Esophagus squamous epithelium (tissue), 5 donors: Measurements from ENCODE around the gene DNAH8. TPM values are rescaled to one million over a fixed set of nuclear protein-coding genes. Genes with fewer than 3 reads are reported as not detected.
"Not testable (repeated sequence)": the region's sequence is repeated elsewhere in the genome, so short reads cannot be mapped to it uniquely, and the experiment has no call there.

Source experiments
- DNase-seq: peaks from one replicate; lab custom pipeline; 2025; lab: John Stamatoyannopoulos, UW
- H3K27ac ChIP-seq, 4 donors: fragments of 200-600 bp; sonication (generic); one replicate each; pipeline ENCODE4 v1.5.1; 2016 to 2019; ENCODE audit warnings: mild to moderate bottlenecking in 1 of 4
- H3K27me3 ChIP-seq, 4 donors: fragments of 200-600 bp; sonication (generic); 1 replicate in 3 of 4; 2 replicates in 1 of 4; pipeline versions ENCODE4 v1.5.1 to v1.6.0; 2017 to 2021; ENCODE audit warnings: antibody characterized with exemption in 1 of 4
- H3K36me3 ChIP-seq, 3 donors: fragments of 200-600 bp; sonication (generic); one replicate each; pipeline ENCODE4 v1.5.1; 2016 to 2019
- H3K4me1 ChIP-seq, 3 donors: fragments of 200-600 bp; sonication (generic); one replicate each; pipeline ENCODE4 v1.5.1; 2017 to 2019
- H3K4me3 ChIP-seq, 4 donors: fragments of 200-600 bp; sonication (generic); 1 replicate in 3 of 4; 2 replicates in 1 of 4; pipeline ENCODE4 v1.5.1; 2016 to 2019; ENCODE audit warnings: mild to moderate bottlenecking in 2 of 4, moderate library complexity in 1 of 4
- H3K9me3 ChIP-seq, 3 donors: fragments of 200-600 bp; sonication (generic); one replicate each; pipeline ENCODE4 v1.5.1; 2016 to 2019
- POLR2A ChIP-seq, 4 donors: fragments of 450-650 bp; IDR thresholded peaks; one replicate each; pipeline ENCODE4 v1.6.1; 2017; ENCODE audit warnings: antibody characterized with exemption in 4 of 4, mild to moderate bottlenecking in 4 of 4, moderate library complexity in 3 of 4
- WGBS, 2 donors: methylation state at CpG; one replicate each; pipeline ENCODE4 v1.1.5; 2018; 5-methylcytosine and 5-hydroxymethylcytosine counted together
- intact Hi-C: fragments of 100-400 bp; cut with DNase I; formaldehyde crosslinking; loops from one replicate; pipeline ENCODE4 v1.15.0; 2022
- total RNA-seq, 4 donors: library from RNA; depleted of rRNA; stranded (reverse); fragments of >200 nt; gene quantifications; one replicate each; pipeline ENCODE4 v1.1.0, GENCODE V29; 2016
- TF ChIP-seq, protein P1 (sequence below), 6 experiments: fragments of 450-650 bp in 4 of 6; fragments of 200-600 bp in 2 of 6; sonication (generic) in 2 of 6; IDR thresholded peaks; one replicate each; pipeline ENCODE4 v1.5.1; 2016 to 2019; ENCODE audit warnings: antibody characterized with exemption in 6 of 6, mild to moderate bottlenecking in 4 of 6, moderate library complexity in 4 of 6
- donor health status: DM: yes; HTN: yes; CAD: no.

The DNAH8 gene
- total RNA-seq, 4 donors from 2014 or later: under 0.01 to 0.03 TPM; not detected in 2

DNA sequence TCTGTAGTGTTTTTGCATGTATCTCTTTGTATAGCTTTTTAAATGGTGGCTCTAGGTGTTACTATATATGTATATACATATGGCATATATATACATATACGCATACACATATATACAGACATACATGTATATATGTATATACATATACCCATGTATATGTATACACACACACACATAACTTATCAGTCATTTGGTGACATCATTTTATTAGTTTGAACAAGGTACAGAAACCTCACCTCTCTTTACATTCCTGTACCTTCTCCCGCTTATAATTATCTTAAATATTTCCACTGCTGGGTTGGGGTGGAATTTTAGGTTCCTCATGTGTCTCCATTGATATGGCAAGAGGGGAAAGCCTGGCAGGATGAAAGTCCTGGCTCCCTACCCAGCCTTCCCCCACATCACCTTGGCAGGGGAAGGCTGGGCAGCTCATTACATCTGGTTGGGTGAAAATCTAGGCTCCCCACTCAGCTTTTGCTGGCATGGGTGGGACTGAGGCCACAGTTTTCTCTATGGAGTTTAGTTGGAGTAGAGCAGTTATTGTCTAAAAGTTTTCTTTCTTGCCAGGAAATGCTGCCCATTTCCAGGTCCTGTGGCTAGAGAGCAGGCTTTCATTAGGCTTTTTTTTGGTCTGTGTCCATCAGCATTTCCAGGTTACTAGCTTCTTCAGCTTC is 19.7 kb upstream of the DNAH8 start:
- H3K9me3 ChIP-seq: peaks cover 0 to 6% (median 0%) of the 10 kb centered on the region in 3 donors
- no peaks in the 10 kb centered on the region for H3K27me3 ChIP-seq
- H3K27ac ChIP-seq: no peak overlapping the region
- H3K4me3 ChIP-seq: no peak overlapping the region
- intact Hi-C loops: no loop called here
- peaks cover 0 to 10% (median 0%) of the 10 kb centered on the region in 3 donors for H3K36me3 ChIP-seq
- DNase-seq: no peak
- TF ChIP-seq, protein P1, sequence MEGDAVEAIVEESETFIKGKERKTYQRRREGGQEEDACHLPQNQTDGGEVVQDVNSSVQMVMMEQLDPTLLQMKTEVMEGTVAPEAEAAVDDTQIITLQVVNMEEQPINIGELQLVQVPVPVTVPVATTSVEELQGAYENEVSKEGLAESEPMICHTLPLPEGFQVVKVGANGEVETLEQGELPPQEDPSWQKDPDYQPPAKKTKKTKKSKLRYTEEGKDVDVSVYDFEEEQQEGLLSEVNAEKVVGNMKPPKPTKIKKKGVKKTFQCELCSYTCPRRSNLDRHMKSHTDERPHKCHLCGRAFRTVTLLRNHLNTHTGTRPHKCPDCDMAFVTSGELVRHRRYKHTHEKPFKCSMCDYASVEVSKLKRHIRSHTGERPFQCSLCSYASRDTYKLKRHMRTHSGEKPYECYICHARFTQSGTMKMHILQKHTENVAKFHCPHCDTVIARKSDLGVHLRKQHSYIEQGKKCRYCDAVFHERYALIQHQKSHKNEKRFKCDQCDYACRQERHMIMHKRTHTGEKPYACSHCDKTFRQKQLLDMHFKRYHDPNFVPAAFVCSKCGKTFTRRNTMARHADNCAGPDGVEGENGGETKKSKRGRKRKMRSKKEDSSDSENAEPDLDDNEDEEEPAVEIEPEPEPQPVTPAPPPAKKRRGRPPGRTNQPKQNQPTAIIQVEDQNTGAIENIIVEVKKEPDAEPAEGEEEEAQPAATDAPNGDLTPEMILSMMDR (IDR thresholded peaks at IDR 0.05): no peak
- no peak for TF ChIP-seq POLR2A (IDR thresholded peaks at IDR 0.05)
- no peaks in the 10 kb centered on the region for H3K4me1 ChIP-seq
- 96 to 100% methylated on average over 2 of the region's 2 CpGs for WGBS, 2 donors

DNA sequence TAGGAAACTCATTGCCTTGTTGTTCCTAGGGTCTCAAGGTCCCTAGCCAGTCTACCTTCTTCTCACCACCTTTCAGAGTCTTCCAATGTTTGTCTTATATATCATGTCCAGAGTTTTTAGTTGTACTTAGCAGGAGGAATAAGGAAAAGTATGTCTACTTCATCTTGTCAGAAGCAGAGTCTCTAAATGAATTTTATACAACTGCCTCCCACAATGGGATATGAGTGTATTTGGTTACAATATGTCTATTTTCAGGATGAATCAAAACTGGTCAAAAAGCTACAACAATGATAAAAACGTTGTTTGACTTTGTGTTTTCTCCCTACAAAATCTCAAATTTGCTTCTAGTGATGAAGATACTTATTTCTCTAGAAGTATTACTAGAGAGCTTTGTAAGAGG is 19.2 kb upstream of the DNAH8 start:
- TF ChIP-seq, protein P1 (IDR thresholded peaks at IDR 0.05): no peak
- no peak for TF ChIP-seq POLR2A (IDR thresholded peaks at IDR 0.05)
- Histone ChIP-seq H3K27ac (no peak overlapping the region), H3K4me3 (no peak overlapping the region), H3K9me3 (peaks cover 0 to 11% (median 0%) of the 10 kb centered on the region in 3 donors), H3K4me1 (peaks cover 0 to 1% (median 0%) of the 10 kb centered on the region in 3 donors), H3K36me3 (peaks cover 0 to 12% (median 0%) of the 10 kb centered on the region in 3 donors), H3K27me3 (no peaks in the 10 kb centered on the region)
- DNase-seq: no peak
- 61 to 67% methylated on average over 1 of the region's 1 CpG for WGBS, 2 donors
- intact Hi-C loops: no loop called here

DNA sequence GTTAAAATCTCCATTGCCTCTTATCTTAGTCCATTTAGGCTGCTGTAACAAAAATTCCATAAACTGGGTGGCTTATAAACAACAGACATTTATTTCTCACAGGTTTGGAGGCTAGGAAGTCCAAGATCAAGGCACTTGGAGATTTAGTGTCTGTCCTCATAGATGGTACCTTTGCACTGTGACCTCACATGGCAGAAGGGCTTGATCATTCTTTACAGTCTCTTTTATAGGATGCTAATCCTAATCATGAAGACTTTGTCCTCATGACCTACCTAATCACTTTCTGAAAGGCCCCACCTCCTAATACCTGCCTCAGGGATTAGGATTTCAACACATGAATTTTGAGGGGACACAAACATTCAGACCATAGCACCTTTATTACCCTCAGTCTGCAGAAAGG is 18.8 kb upstream of the DNAH8 start:
- no peak for TF ChIP-seq POLR2A (IDR thresholded peaks at IDR 0.05)
- TF ChIP-seq, protein P1 (IDR thresholded peaks at IDR 0.05): no peak

DNA sequence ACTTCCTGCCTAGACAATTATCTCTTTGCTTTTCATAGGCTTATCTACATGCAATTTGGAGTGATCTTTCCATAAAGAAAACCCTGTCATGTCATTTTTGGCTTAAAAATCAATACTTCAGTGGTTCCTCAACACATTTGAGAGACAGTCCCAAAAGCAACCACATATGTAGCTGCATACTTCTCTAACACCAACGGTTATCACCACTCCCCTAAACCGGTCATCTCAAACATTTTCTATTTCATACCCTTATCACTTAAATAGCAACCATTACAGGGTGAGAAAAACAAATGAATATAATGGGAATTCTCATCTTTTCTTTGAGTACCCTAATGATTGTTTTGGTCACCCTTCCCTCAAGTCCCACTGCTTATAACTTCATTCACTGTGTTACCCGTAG is 17.3 kb upstream of the DNAH8 start:
- Histone ChIP-seq H3K36me3 (peaks cover 0 to 12% (median 0%) of the 10 kb centered on the region in 3 donors), H3K27ac (no peak overlapping the region), H3K4me1 (peaks cover 0 to 18% (median 0%) of the 10 kb centered on the region in 3 donors), H3K4me3 (no peak overlapping the region), H3K9me3 (peaks cover 0 to 12% (median 0%) of the 10 kb centered on the region in 3 donors), H3K27me3 (no peaks in the 10 kb centered on the region)
- intact Hi-C loops: no loop called here
- TF ChIP-seq POLR2A (IDR thresholded peaks at IDR 0.05): no peak
- TF ChIP-seq, protein P1 (IDR thresholded peaks at IDR 0.05): no peak
- DNase-seq: no peak
- 82 to 91% methylated on average over 3 of the region's 3 CpGs for WGBS, 2 donors

More for the DNA sequence above, 18.8 kb upstream of the DNAH8 start:
- intact Hi-C loops: no loop called here
- Histone ChIP-seq H3K4me1 (peaks cover 0 to 6% (median 0%) of the 10 kb centered on the region in 3 donors), H3K27ac (no peak overlapping the region), H3K4me3 (no peak overlapping the region), H3K27me3 (no peaks in the 10 kb centered on the region), H3K9me3 (peaks cover 0 to 12% (median 0%) of the 10 kb centered on the region in 3 donors), H3K36me3 (peaks cover 0 to 12% (median 0%) of the 10 kb centered on the region in 3 donors)
- no peak for DNase-seq

DNA sequence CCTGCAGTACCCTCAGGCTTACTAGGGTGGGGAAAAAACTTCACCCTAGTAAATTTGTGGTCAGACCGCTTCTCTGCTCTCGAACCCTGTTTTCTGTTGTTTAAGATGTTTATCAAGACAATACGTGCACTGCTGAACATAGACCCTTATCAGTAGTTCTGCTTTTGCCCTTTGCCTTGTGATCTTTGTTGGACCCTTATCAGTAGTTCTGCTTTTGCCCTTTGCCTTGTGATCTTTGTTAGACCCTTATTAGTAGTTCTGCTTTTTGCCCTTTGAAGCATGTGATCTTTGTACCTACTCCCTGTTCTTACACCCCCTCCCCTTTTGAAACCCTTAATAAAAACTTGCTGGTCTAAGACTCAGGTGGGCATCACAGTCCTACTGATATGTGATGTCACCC is 15.4 kb upstream of the DNAH8 start:
- Histone ChIP-seq H3K9me3 (peaks cover 0 to 12% (median 0%) of the 10 kb centered on the region in 3 donors), H3K4me1 (peaks cover 0 to 23% (median 0%) of the 10 kb centered on the region in 3 donors), H3K36me3 (peaks cover 0 to 12% (median 0%) of the 10 kb centered on the region in 3 donors)
- H3K4me3 ChIP-seq, H3K27me3 ChIP-seq, DNase-seq, H3K27ac ChIP-seq, intact Hi-C loops: not testable (repeated sequence)
- WGBS, 2 donors: 96 to 98% methylated on average over 3 of the region's 3 CpGs
